HS-27A (cell line): ENCODE results near the gene AKAP13.
"Not testable (repeated sequence)": the region's sequence is repeated elsewhere in the genome, so short reads cannot be mapped to it uniquely, and the experiment has no call there.

Source experiments
- DNase-seq: peaks from one replicate; pipeline ENCODE4 v3.0.0-alpha.2; 2012; ENCODE audit warnings: low read depth, missing footprints

Gene AKAP13

GRCh38 chr15:85793641-85794597 lies 413.5 kb downstream of the AKAP13 start:
- peak; percentile 26 for DNase-seq

GRCh38 chr15:85794598-85795336 lies 414.4 kb downstream of the AKAP13 start, which contains the start of gene KLHL25:
Gene KLHL25, minus strand, starts transcription at chr15:85794925. Its CDS starts 25,115 bp downstream, at chr15:85769810.
- peak; percentile 89 for DNase-seq

GRCh38 chr15:85795337-85796305 lies 415.2 kb downstream of the AKAP13 start:
- no peak for DNase-seq

GRCh38 chr15:85796371-85796770 lies 416.0 kb downstream of the AKAP13 start:
- DNase-seq, result not testable (repeated sequence)
